ENCODE results near the gene CTU2.

DNA sequence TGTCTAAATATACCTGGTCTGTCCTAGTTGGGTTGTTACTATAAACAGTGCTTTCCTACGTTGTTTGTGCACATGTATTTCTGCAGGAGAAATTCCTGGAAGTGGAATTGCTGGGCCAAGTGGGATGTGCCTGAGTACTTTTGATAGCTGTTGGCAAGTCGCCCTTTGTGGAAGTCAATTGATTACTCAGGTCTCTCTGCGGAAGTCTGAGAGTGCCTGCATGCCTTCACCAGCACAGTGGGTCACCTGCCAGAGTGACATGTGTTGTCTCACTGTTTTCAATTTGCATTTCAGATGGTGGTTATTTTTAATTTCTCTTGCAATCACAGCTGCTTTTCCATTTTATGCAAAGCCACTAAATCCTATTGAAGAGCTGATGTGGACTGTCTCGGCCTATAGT lies 41.2 kb upstream of the CTU2 start:
- TF ChIP-seq, protein P1, sequence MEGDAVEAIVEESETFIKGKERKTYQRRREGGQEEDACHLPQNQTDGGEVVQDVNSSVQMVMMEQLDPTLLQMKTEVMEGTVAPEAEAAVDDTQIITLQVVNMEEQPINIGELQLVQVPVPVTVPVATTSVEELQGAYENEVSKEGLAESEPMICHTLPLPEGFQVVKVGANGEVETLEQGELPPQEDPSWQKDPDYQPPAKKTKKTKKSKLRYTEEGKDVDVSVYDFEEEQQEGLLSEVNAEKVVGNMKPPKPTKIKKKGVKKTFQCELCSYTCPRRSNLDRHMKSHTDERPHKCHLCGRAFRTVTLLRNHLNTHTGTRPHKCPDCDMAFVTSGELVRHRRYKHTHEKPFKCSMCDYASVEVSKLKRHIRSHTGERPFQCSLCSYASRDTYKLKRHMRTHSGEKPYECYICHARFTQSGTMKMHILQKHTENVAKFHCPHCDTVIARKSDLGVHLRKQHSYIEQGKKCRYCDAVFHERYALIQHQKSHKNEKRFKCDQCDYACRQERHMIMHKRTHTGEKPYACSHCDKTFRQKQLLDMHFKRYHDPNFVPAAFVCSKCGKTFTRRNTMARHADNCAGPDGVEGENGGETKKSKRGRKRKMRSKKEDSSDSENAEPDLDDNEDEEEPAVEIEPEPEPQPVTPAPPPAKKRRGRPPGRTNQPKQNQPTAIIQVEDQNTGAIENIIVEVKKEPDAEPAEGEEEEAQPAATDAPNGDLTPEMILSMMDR (IDR thresholded peaks at IDR 0.05) = no peak
- no peak for TF ChIP-seq POLR2A (IDR thresholded peaks at IDR 0.05)
